ENCODE measurements around the gene TOGARAM2.

The TOGARAM2 gene

DNA sequence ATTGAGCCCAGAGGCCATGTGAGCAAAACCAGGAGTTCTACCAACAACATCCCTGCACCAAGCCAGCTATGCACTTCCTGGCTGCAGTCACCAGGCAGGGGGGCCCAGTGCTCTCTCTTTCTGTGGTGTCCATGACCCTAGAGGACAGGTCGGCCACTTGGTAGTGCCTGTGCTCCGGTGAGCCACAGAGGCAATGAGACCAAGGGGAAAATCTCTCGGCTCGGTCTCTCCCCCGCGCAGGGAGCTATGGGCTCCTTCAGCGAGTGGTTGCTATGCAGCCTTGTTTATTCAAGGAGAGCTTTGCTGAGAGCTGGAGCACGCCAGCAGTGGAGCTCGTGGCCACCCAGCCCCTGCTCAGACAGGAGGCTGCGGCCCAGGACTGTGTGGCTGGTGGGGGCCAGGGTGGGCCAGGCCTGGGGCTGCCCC is at the start of gene TOGARAM2:
Gene TOGARAM2, plus strand, starts transcription at position 283 of the 426 bp plus-strand sequence. CDS start 13,537 bp downstream, outside the sequence.
- no peak within 1 kb of the TSS for H3K4me3 ChIP-seq (ENCODE audit: low read depth, low read length)
- DNase-seq (ENCODE audit: low read depth) = no peak
- no peak for TF ChIP-seq CTCF (IDR thresholded peaks at IDR 0.05; ENCODE audit: insufficient read depth, low read depth, low read length, missing control alignments)

GRCh38 chr2:28934769-28935168 is 46.3 kb upstream of the TOGARAM2 start:
- DNase-seq (ENCODE audit: low read depth) = no peak
- no peak overlapping the region for H3K4me3 ChIP-seq (ENCODE audit: low read depth, low read length)
- TF ChIP-seq CTCF (IDR thresholded peaks at IDR 0.05; ENCODE audit: insufficient read depth, low read depth, low read length, missing control alignments) = no peak

DNA sequence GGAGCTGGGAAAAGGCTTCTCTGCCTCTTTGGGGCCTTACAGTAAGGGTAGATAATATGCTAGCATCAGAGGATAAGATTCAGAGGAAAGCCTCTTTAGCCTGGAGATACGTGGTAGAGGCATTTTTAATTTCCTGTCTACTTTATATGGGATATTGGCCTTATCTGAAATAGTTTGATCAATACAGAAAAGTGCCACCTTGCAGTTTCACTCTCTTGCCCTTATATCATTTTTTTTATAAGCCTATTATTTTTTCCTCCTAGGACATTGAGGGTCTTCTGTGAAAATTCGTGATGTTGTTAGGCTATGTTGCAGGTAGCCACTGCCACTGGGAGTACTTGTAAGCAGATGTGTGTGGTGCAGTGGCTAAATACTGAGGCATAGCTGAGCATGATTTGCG is 40.1 kb upstream of the TOGARAM2 start:
- no peak for DNase-seq (ENCODE audit: low read depth)
- H3K4me3 ChIP-seq (ENCODE audit: low read depth, low read length) = no peak overlapping the region
- TF ChIP-seq CTCF (IDR thresholded peaks at IDR 0.05; ENCODE audit: insufficient read depth, low read depth, low read length, missing control alignments) = no peak

- no peak for TF ChIP-seq CTCF (IDR thresholded peaks at IDR 0.05; ENCODE audit: insufficient read depth, low read depth, low read length, missing control alignments)
- DNase-seq (ENCODE audit: low read depth) = no peak
- no peak overlapping the region for H3K4me3 ChIP-seq (ENCODE audit: low read depth, low read length)
These were observed 36.4 kb upstream of the TOGARAM2 start for GRCh38 chr2:28944535-28945248.

DNA sequence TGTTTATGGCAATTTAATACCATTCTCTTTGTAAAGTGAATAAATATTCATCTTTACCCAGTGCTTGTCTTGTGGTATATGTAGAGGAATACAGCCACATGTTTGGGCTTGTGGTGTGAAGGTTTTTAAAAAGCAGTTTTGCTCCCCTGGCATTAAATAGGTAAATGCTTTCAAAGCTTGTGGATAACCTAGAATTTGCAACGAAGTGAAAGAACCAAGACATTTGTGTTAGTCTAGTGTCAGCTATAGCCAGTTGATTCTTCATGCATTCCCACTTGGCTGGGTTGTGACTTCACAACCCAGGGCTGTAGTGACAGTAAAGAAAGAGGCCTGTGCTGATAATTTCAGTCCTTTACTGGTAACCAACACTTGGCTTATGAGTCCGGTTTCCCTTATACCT is 32.9 kb upstream of the TOGARAM2 start:
- no peak overlapping the region for H3K4me3 ChIP-seq (ENCODE audit: low read depth, low read length)
- no peak for DNase-seq (ENCODE audit: low read depth)
- TF ChIP-seq CTCF (IDR thresholded peaks at IDR 0.05; ENCODE audit: insufficient read depth, low read depth, low read length, missing control alignments) = no peak

- no peak for TF ChIP-seq CTCF (IDR thresholded peaks at IDR 0.05; ENCODE audit: insufficient read depth, low read depth, low read length, missing control alignments)
- no peak overlapping the region for H3K4me3 ChIP-seq (ENCODE audit: low read depth, low read length)
These were observed 31.9 kb upstream of the TOGARAM2 start for GRCh38 chr2:28949190-28949589.

More at GRCh38 chr2:28949190-28949589, 31.9 kb upstream of the TOGARAM2 start:
- DNase-seq (ENCODE audit: low read depth) = no peak
